Skeletal muscle tissue (tissue), 4 donors: Measurements from ENCODE around the gene FOXO3B. TPM values are rescaled to one million over a fixed set of nuclear protein-coding genes. Genes with fewer than 3 reads are reported as not detected.
"Not testable (repeated sequence)": the region's sequence is repeated elsewhere in the genome, so short reads cannot be mapped to it uniquely, and the experiment has no call there.

ENCODE experiments used
- H3K27ac ChIP-seq: one replicate; pipeline ENCODE4 v1.7.0; 2013; ENCODE audit warnings: mild to moderate bottlenecking, low read depth, low read length, inconsistent platforms
- H3K27me3 ChIP-seq, 3 donors: one replicate each; pipeline ENCODE4 v1.7.0; 2013; ENCODE audit warnings: low read length in 3 of 3; ENCODE audit not compliant: control insufficient read depth in 3 of 3, insufficient read depth in 3 of 3
- H3K36me3 ChIP-seq, 3 donors: one replicate each; pipeline ENCODE4 v1.7.0; 2013; ENCODE audit warnings: low read length in 3 of 3; ENCODE audit not compliant: control insufficient read depth in 3 of 3, insufficient read depth in 3 of 3
- H3K4me1 ChIP-seq, 3 donors: one replicate each; pipeline ENCODE4 v1.7.0; 2013; ENCODE audit warnings: low read length in 3 of 3, mild to moderate bottlenecking in 3 of 3; ENCODE audit not compliant: control insufficient read depth in 3 of 3, insufficient read depth in 3 of 3
- H3K4me3 ChIP-seq, 3 donors: one replicate each; pipeline ENCODE4 v1.7.0; 2013; ENCODE audit warnings: low read length in 3 of 3
- H3K9ac ChIP-seq, 3 donors: one replicate each; pipeline ENCODE4 v1.7.0; 2013; ENCODE audit warnings: low read length in 3 of 3, mild to moderate bottlenecking in 3 of 3, moderate library complexity in 2 of 3, low read depth in 1 of 3
- H3K9me3 ChIP-seq, 3 donors: one replicate each; pipeline ENCODE4 v1.7.0; 2013; ENCODE audit warnings: low read length in 3 of 3; ENCODE audit not compliant: control insufficient read depth in 3 of 3
- total RNA-seq: library from RNA; depleted of rRNA; stranded (reverse); fragments of >200 nt; gene quantifications from one replicate; pipeline ENCODE4 v1.2.3, GENCODE V29; 2014
- donor health status: Osteomylitis.

FOXO3B gene
- 1.6 TPM for total RNA-seq

DNA sequence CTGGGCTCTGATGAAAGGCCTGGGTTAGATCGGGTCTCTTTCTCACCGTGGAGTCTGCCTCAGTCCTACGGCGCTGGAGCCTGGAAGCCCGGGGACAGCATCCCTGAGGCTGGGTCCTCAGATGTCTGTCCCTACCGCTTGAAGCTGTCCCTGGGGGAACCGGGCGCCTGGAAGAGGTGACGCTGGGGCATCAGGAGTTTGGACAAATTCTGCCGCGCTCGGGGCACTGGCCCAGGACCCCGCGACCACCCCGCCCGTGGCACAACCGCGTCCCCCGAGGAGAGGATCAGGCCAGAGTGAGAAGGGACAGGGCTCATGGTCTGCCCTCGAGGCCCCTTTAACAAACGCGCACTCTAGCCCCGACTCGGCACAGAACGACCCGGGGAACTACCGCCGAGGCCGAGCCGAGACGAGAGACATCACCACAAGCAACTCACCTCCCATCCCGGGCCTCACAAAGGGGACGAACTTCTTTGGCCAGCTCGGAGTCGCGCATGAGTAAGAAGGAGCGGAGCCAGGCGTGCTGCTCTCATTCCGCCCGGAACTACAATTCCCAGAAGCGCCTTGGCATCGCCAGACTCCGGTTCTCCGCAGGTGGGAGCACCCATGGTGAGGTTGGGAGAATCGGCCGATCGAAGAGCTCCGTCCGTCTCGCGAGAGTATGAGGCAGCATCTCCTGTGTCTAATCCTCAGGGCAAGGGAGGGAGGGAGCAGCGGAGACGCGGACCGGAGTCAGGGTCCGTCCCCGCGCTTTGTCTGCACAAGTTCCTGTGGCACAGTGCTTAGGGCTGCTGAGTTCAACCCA lies at the start of gene FOXO3B:
FOXO3B (minus strand) TSS at position 548 of the 805 bp plus-strand sequence. CDS start 663 bp downstream, outside the sequence.
- H3K36me3 ChIP-seq, H3K27ac ChIP-seq, H3K27me3 ChIP-seq, H3K4me1 ChIP-seq, H3K9me3 ChIP-seq: not testable (repeated sequence)
- Histone ChIP-seq H3K4me3 (peak within 1 kb of the TSS; percentile 43 to 78 (median 57)), H3K9ac (peak within 1 kb of the TSS in 2 of 3 donors; percentile 45 to 64)

DNA sequence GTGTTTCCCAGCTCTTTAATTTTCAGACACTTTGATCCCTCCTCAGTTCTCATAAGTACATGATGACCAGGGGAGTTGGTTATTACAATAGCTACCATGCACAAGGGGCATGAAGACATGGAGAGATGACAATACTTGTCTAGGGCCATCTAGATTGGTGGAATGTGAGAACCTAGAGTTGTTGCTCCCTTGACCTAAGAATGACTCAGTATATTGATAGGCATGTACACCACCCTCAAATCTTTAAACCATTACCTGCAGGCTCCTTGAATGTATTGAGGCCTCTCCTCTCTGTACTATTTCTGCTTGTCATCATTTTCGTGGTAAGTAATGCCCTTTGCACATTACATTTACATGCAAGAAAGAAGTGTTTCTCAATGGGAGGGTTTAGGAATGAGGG lies 41.4 kb upstream of the FOXO3B start:
- H3K9me3 ChIP-seq, H3K4me1 ChIP-seq, H3K36me3 ChIP-seq, H3K9ac ChIP-seq, H3K4me3 ChIP-seq, H3K27me3 ChIP-seq, H3K27ac ChIP-seq: not testable (repeated sequence)

DNA sequence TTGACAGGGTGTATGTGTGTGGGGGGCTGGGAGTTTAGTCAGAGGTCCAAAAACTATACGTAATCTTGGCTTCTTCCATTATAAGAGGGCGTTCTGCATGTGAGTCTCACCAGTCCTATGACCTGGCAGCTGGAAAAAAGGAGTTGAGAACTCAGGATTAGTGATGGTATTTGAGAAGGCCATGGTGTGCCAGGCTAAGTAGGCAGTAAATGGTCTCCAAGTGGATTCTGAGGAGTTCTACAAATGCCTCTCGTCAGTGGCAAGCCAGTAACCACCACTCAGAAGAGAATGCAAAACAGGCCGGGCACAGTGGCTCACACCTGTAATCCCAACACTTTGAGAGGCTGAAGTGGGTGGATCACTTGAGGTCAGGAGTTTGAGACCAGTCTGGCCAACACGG lies 40.5 kb upstream of the FOXO3B start:
- not testable (repeated sequence) for H3K27me3 ChIP-seq, H3K9ac ChIP-seq, H3K36me3 ChIP-seq, H3K27ac ChIP-seq, H3K4me3 ChIP-seq, H3K4me1 ChIP-seq, H3K9me3 ChIP-seq

DNA sequence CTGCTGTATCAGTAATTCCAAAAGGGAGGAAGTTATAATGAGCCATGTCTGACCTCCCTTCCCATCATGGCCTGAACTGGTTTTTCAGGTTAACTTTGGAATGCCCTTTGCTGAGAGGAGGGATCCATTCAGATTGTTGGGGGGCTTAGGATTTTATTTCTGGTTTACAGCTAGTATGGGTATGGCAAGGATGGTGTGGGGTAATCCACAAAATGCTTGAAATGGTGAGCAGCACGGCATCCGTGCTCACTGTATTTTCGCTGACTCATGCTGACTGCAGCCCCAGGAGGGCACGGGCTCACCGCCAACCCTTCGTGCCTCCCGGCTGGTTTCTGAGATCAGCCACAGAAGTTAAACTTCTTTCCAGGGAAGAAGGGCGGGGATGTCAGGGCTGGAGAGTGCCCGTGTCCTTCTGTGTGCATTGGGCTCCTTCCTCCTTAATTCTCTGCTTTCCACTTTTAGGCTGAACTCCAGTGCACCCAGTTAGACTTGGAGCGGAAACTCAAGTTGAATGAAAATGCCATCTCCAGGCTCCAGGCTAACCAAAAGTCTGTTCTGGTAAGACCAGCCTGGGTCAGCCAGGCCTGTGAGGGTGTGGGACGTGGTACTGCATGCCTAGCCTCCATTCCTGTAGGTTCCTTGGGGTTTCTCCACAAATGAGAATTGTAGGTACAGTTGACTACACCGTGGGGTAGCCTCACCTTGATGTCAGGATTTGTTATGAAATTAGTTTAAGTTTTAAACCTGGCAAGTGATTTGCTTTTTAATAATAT lies 39.8 kb upstream of the FOXO3B start:
- not testable (repeated sequence) for H3K9me3 ChIP-seq, H3K9ac ChIP-seq, H3K27me3 ChIP-seq, H3K4me3 ChIP-seq, H3K27ac ChIP-seq, H3K36me3 ChIP-seq, H3K4me1 ChIP-seq

DNA sequence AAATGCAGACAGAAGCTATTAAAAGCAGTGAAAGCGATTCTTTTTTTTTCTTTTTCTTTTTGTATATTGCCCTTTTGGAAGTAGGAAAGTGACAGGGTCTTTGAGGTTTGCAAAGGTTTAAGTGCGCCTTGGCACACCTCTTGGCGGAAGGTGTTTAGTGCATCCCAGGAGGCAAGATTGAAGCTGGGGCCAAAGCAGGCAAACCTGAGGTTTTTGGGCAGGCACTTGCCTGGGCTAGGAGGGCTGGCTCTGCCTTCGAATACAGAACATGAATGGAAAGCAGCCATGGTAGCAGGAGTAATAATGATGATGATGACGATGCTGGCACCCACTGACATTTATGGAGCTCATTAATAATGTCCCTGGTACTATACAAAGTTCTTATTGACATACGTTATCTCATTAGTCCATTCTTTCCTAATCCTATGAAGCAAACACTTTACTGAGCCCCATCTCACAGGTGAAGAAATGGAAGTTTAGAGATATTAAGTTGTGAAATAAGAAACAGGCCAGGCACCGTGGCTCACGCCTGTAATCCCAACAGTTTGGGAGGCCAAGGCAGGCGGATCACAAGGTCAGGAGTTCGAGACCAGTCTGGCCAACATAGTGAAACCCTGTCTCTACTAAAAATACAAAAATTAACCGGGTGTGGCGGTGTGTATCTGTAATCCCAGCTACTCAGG lies 37.5 kb upstream of the FOXO3B start:
- H3K9me3 ChIP-seq, H3K4me3 ChIP-seq, H3K4me1 ChIP-seq, H3K27ac ChIP-seq, H3K27me3 ChIP-seq, H3K36me3 ChIP-seq: not testable (repeated sequence)
- H3K9ac ChIP-seq: peak overlapping the region in 1 of 3 donors; percentile 16

DNA sequence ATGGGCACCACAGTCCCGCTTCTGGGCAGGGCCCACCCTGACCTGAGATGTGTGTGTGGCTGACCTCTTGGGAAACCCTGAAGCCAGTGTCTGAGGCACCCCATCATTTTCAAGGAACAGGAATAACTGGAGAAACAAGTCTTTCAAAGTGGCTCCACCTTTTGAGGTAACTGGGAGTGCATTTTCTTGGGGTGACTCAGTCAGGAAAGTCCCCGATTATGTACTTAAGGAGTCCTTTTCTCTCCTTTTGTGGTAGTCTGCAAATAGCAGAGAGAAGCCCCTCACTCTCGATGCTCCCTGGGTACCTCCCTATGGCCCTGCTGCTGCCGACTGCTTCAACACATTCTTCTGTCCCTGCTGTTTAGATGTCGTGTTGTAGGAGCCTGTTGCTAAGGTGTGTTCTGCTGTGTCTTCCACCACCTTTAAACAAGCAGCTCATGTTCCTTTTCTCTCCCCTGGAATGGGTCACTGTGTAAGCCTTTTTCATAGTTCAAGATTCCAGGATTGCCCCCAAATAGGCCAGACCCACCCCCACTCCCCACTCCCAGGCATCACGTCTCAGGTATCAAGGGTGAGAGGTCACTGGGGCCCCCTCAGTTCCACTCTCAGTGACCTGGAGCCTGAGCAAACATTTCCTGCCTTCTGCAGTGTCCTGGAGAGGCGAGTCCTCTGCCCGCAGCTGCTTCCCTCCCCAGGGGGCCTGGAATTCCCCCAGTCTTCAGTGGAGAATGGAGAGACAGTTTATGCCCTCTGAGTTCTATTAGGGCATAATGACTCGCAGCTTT lies 36.7 kb upstream of the FOXO3B start:
- H3K9me3 ChIP-seq, H3K27me3 ChIP-seq, H3K4me3 ChIP-seq, H3K4me1 ChIP-seq, H3K27ac ChIP-seq, H3K36me3 ChIP-seq: not testable (repeated sequence)
- H3K9ac ChIP-seq: peak overlapping the region in 1 of 3 donors; percentile 16

DNA sequence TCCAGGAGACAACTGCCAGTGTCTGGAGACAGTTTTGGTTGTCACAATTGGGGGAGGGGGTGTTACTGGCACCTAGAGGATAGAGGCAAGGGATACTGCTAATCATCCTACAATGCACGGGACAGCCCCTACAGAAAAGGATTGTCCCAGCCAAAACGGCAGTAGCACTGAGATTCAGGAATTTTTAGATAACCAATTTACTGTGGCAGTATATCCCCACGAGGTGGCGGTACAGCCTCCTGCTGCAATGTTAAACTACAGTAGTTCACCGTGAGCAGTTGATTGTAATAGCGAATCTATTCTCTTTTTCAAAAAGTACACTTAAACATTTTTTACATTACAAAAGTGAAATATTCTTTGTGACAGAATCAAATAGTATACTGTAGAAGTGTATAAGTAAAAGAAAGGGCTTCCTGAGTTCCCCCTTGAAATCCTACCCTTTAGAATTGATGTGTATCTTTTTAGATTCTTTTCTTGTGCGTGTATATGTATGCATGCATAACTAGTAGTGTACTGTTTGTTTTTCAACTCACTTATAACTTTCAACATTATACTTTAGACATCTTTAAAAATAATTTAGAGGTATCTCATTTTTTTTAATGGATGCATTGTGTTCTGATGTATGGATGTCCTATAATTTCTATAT lies 30.4 kb upstream of the FOXO3B start:
- H3K4me3 ChIP-seq, H3K9me3 ChIP-seq, H3K4me1 ChIP-seq, H3K27ac ChIP-seq, H3K27me3 ChIP-seq, H3K9ac ChIP-seq, H3K36me3 ChIP-seq: not testable (repeated sequence)

DNA sequence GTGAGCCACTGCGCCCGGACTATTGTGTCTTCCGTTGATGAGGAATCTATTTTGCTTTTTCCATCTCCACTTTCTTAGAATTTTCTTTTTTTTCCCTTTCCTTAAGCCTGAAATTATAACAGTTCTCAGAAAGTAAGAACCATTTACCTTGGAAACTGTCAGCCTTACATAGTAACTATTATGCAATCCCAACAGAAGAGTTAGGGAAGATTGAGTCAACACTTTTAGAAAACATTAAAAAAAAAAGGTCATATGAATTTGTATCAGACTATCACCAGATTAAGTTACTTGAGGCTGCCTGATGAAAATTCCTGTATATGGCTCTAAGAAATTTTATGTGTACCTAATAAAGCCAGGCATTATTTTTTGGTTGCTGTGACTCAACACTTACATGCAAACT lies 26.1 kb upstream of the FOXO3B start:
- H3K9me3 ChIP-seq, H3K36me3 ChIP-seq, H3K4me3 ChIP-seq, H3K27ac ChIP-seq, H3K27me3 ChIP-seq, H3K9ac ChIP-seq, H3K4me1 ChIP-seq: not testable (repeated sequence)

DNA sequence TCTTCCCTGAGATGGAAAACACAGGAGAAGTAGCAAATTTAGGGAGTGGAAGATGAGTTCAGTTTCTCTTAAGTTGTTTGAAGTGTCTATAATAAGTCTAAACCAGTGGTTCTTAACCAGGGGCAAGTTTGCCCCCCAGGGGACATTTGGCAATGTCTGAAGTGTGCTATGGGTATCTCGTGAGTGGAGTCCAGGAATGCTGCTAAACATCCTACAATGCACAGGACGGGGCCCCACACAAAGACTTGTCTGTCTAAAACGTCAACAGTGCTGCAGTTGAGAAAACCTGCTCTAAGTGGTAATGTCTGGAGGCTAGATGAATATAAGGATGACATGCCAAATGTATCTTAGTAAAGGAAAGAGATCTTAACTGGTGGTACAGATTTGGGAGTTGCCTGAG lies 23.8 kb upstream of the FOXO3B start:
- not testable (repeated sequence) for H3K27me3 ChIP-seq, H3K9ac ChIP-seq, H3K4me1 ChIP-seq

More for the DNA sequence above, 23.8 kb upstream of the FOXO3B start:
- not testable (repeated sequence) for H3K9me3 ChIP-seq, H3K27ac ChIP-seq, H3K36me3 ChIP-seq, H3K4me3 ChIP-seq
